ENCODE data around the gene BCAS1.

GRCh38 chr20:53962388-53962787, 108.0 kb downstream of the BCAS1 start:
- TF ChIP-seq CTCF (IDR thresholded peaks at IDR 0.05; ENCODE audit: low read depth, low read length) (no peak), EZH2phosphoT487 (IDR thresholded peaks at IDR 0.05; ENCODE audit: low read depth) (no peak)

All from OCI-LY3 (cell line).